PC-9 (cell line): ENCODE measurements around the gene FRMPD2. TPM values are rescaled to one million over a fixed set of nuclear protein-coding genes. Genes with fewer than 3 reads are reported as not detected.
A peak's percentile ranks its signal among the peaks of the same experiment; 100 is the strongest.

Source experiments
- BruUV-seq: library from RNA; stranded (reverse); fragments of 400-500 nt; replicated peaks from 2 replicates; lab custom pipeline; 2021; lab: Mats Ljungman, UMichigan
- CTCF ChIA-PET: fragments of 300-600 bp; sonication (Branson Sonifier 250); formaldehyde crosslinking; loops from one replicate; lab custom pipeline; 2022; ENCODE audit warnings: antibody characterized with exemption; lab: Charles Lee
- POLR2A ChIA-PET: fragments of 300-600 bp; sonication (Branson Sonifier 250); formaldehyde crosslinking; loops from one replicate; lab custom pipeline; 2022; ENCODE audit warnings: antibody characterized with exemption; ENCODE audit not compliant: unreplicated experiment; lab: Charles Lee
- DNase-seq, 2 experiments: peaks; one replicate each; pipeline versions ENCODE4 v3.0.0 to v3.0.0-alpha.2; 2015 to 2022; ENCODE audit warnings: mixed read lengths in 1 of 2
- H2AFZ ChIP-seq: fragments of 200-600 bp; sonication (generic); 2 replicates; pipeline ENCODE4 v1.8.1; 2017; ENCODE audit warnings: antibody characterized with exemption
- H3F3A ChIP-seq: fragments of 200-600 bp; sonication (generic); 2 replicates; pipeline ENCODE4 v1.8.1; 2017; ENCODE audit warnings: antibody characterized with exemption, mild to moderate bottlenecking, low read depth; ENCODE audit not compliant: insufficient read depth
- H3K27ac ChIP-seq: fragments of 200-600 bp; sonication (generic); 2 replicates; pipeline ENCODE4 v1.6.1; 2016; ENCODE audit warnings: mixed run types
- H3K27me3 ChIP-seq: fragments of 200-600 bp; sonication (generic); 2 replicates; pipeline ENCODE4 v1.6.1; 2016; ENCODE audit warnings: low read depth, mixed run types; ENCODE audit not compliant: insufficient read depth
- H3K36me3 ChIP-seq: fragments of 200-600 bp; sonication (generic); 2 replicates; pipeline ENCODE4 v1.6.1; 2016; ENCODE audit warnings: low read depth, mixed run types
- H3K4me1 ChIP-seq: fragments of 200-600 bp; sonication (generic); replicated peaks from 2 replicates; pipeline ENCODE4 v1.6.1; 2016; ENCODE audit warnings: mixed run types; ENCODE audit not compliant: insufficient read depth
- H3K4me2 ChIP-seq: fragments of 200-600 bp; sonication (generic); 2 replicates; pipeline ENCODE4 v1.6.1; 2017; ENCODE audit warnings: mixed run types
- H3K4me3 ChIP-seq: fragments of 200-600 bp; sonication (generic); 2 replicates; pipeline ENCODE4 v1.6.1; 2016; ENCODE audit warnings: mixed run types
- H3K79me2 ChIP-seq: fragments of 200-600 bp; sonication (generic); 2 replicates; pipeline ENCODE4 v1.6.1; 2017; ENCODE audit warnings: low read depth, mixed run types
- H3K9me2 ChIP-seq: fragments of 200-600 bp; sonication (generic); 2 replicates; pipeline ENCODE4 v1.8.1; 2017; ENCODE audit warnings: mild to moderate bottlenecking; ENCODE audit not compliant: insufficient read depth
- H3K9me3 ChIP-seq: fragments of 200-600 bp; sonication (generic); 2 replicates; pipeline ENCODE4 v1.8.1; 2016; ENCODE audit warnings: low read depth; ENCODE audit not compliant: insufficient read depth
- H4K20me1 ChIP-seq: fragments of 200-600 bp; sonication (generic); 2 replicates; pipeline ENCODE4 v1.8.1; 2017; ENCODE audit not compliant: insufficient read depth
- EZH2 ChIP-seq: fragments of 200-600 bp; sonication (generic); IDR thresholded peaks from 2 replicates; pipeline ENCODE4 v1.8.0; 2017; ENCODE audit warnings: antibody characterized with exemption, low read depth
- intact Hi-C: fragments of 100-400 bp; cut with micrococcal nuclease; formaldehyde crosslinking; loops from one replicate; pipeline ENCODE4 v1.10.0; 2022; ENCODE audit not compliant: unreplicated experiment
- total RNA-seq: library from RNA; stranded (reverse); gene quantifications from 2 replicates; pipeline ENCODE4 v1.2.3, GENCODE V29; 2021
- TF ChIP-seq, protein P1 (sequence below): fragments of 200-600 bp; sonication (generic); conservative IDR thresholded peaks from 2 replicates; pipeline ENCODE4 v1.6.1; 2017; ENCODE audit warnings: mixed run types, antibody characterized with exemption, mild to moderate bottlenecking, moderate library complexity

Gene FRMPD2
- total RNA-seq, 1 experiment from 2014 or later = 2.4 TPM

DNA sequence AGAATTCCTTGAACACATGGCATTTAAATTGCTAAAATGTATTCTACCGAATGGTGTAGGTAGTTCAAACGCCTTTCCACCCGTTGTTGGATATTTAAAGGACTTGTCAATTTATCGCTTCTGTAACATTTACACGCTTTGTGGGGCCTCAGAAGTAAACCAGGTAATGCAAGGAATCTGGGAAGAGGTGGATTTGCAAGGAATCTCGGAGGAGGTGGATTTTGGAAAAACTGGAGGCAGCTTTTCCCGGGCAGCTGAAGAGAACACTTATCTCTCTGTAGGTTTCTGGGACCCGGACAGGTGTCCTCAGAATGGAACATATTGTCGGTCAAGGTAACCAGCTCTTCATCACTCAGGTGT lies 31.4 kb upstream of the FRMPD2 start:
- BruUV-seq = no TSS peak
- Histone ChIP-seq H3K4me3 (peak overlapping the region; percentile 85; the same call in 1 of the 2 replicates), H3K4me2 (peak overlapping the region; percentile 57), H3F3A (peaks cover 25% of the 10 kb centered on the region), H3K27me3 (no peaks in the 10 kb centered on the region), H3K27ac (no peak overlapping the region), H3K9me3 (no peaks in the 10 kb centered on the region), H3K79me2 (peaks cover 36% of the 10 kb centered on the region), H3K36me3 (no peaks in the 10 kb centered on the region), H2AFZ (peak overlapping the region; percentile 68), H4K20me1 (peaks cover 13% of the 10 kb centered on the region; the same call in 1 of the 2 replicates), H3K4me1 (peaks cover 40% of the 10 kb centered on the region), H3K9me2 (no peaks in the 10 kb centered on the region)
- intact Hi-C loops = loop anchor here (2.0 to 5.0 kb wide), 3 partner anchors 17 to 351 kb away; no protein-coding TSS in a partner anchor
- POLR2A ChIA-PET = interaction anchor here (0.6 kb wide), 1 partner anchor 143 kb away, joined by 14 read pairs; no protein-coding TSS in a partner anchor
- CTCF ChIA-PET = no interaction called here
- TF ChIP-seq, protein P1, sequence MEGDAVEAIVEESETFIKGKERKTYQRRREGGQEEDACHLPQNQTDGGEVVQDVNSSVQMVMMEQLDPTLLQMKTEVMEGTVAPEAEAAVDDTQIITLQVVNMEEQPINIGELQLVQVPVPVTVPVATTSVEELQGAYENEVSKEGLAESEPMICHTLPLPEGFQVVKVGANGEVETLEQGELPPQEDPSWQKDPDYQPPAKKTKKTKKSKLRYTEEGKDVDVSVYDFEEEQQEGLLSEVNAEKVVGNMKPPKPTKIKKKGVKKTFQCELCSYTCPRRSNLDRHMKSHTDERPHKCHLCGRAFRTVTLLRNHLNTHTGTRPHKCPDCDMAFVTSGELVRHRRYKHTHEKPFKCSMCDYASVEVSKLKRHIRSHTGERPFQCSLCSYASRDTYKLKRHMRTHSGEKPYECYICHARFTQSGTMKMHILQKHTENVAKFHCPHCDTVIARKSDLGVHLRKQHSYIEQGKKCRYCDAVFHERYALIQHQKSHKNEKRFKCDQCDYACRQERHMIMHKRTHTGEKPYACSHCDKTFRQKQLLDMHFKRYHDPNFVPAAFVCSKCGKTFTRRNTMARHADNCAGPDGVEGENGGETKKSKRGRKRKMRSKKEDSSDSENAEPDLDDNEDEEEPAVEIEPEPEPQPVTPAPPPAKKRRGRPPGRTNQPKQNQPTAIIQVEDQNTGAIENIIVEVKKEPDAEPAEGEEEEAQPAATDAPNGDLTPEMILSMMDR = no peak
- TF ChIP-seq EZH2 = no peak
- no peak for DNase-seq

DNA sequence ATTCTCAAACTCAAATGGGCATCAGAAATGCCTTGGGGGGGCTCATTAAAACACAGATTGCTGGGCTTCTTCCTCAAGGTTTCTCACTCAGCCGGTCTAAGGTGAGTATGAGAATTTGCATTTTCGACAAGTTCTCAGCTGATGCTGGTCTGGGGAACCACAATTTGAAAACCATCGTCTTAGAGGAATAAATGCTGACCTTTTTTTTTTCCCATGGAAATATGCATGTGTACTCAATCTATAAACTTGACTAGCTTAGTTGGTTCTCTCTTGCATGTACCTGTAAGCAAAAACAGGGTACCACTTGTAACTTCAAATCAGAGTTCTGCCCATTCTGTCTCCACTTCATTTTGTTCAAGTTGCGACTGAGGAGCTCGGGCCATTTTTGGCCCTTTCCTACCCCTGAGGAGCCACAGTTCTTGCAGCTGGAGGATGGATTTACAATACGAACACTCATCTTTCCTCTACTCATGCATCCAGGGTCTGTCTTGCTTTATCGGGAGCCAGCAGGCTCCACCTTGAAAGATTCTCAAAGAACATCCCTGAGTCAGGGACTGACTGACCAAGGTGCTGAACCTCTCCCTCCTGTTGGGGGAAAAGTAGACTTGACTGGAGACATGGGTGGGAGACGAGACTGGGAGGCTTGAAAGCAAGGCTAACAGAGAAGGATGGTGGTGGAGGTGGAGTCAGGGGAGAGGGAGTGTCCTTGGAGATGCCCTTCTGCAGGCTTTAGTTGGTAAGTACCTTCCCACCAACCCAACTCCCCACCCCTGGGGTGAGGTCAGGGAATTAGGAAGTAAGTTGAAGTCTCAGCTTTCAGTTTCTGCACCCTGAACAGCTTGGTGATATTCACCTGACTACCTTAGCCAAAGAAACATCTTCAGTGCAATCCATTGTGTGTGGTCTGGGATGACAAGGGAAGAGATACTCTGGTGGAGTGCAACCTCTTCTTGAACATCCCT lies 28.3 kb upstream of the FRMPD2 start:
- H3K9me3 ChIP-seq = no peaks in the 10 kb centered on the region
- peaks cover 6% of the 10 kb centered on the region for H3F3A ChIP-seq
- TF ChIP-seq, protein P1 = no peak
- TF ChIP-seq EZH2 = no peak
- 0 out of 2 replicates have a peak, but pooled peaks cover 4% of the 10 kb centered on the region for H4K20me1 ChIP-seq
- CTCF ChIA-PET = interaction anchor here (0.6 kb wide), 1 partner anchor 27 kb away, joined by 4 read pairs; no protein-coding TSS in a partner anchor
- no peak overlapping the region for H3K4me3 ChIP-seq
- BruUV-seq = no TSS peak
- no peak for DNase-seq
- H3K4me1 ChIP-seq = peaks cover 9% of the 10 kb centered on the region
- H3K36me3 ChIP-seq = no peaks in the 10 kb centered on the region
- POLR2A ChIA-PET = no interaction called here
- intact Hi-C loops = loop anchor here (5.0 kb wide), 1 partner anchor 50 kb away; no protein-coding TSS in a partner anchor
- no peak overlapping the region for H3K27ac ChIP-seq
- no peaks in the 10 kb centered on the region for H3K27me3 ChIP-seq
- no peak overlapping the region for H3K4me2 ChIP-seq
- H2AFZ ChIP-seq = no peak overlapping the region
- peaks cover 8% of the 10 kb centered on the region for H3K79me2 ChIP-seq
- no peaks in the 10 kb centered on the region for H3K9me2 ChIP-seq

DNA sequence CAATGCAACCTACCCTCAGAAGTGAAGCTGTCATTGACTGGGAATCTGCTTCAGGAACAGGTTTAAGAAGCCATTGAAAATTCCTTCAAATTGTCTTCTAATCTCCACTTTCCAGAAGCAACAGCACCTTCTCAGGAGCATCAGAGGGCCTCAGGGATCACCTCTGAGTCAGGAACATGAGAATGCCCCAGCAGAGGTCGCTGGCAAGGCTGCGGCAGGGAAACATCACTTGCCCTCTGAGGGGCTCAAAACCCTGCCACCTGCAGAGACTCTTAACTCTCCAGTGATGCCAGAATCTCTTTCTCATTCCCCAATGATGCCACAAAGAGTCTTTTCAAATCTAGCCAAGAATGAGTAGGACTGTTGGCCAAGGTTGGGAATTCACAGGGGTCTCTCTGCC lies 26.1 kb upstream of the FRMPD2 start:
- intact Hi-C loops = loop anchor here (5.0 kb wide), 1 partner anchor 48 kb away; no protein-coding TSS in a partner anchor
- Histone ChIP-seq H3K4me2 (no peak overlapping the region), H3K9me3 (no peaks in the 10 kb centered on the region), H3K79me2 (no peaks in the 10 kb centered on the region), H3K9me2 (no peaks in the 10 kb centered on the region), H3K4me3 (no peak overlapping the region), H4K20me1 (no peaks in the 10 kb centered on the region), H3F3A (peaks cover under 1% of the 10 kb centered on the region; the same call in 1 of the 2 replicates), H3K27me3 (no peaks in the 10 kb centered on the region), H2AFZ (no peak overlapping the region), H3K4me1 (no peaks in the 10 kb centered on the region; the same call in 1 of the 2 replicates), H3K27ac (no peak overlapping the region), H3K36me3 (no peaks in the 10 kb centered on the region)
- no peak for TF ChIP-seq EZH2
- TF ChIP-seq, protein P1 = no peak
- CTCF ChIA-PET = no interaction called here
- no peak for DNase-seq
- no TSS peak for BruUV-seq
- POLR2A ChIA-PET = no interaction called here
